WTC11 (cell line): Measurements from ENCODE around the gene VSIG10. TPM values are rescaled to one million over a fixed set of nuclear protein-coding genes. Genes with fewer than 3 reads are reported as not detected.

Source experiments
- ATAC-seq: fragments of 200-7000 bp; cut with Tn5 transposase; 2 replicates; pipeline ENCODE4 v1.10.0; 2021; ENCODE audit warnings: mild to moderate bottlenecking, moderate library complexity
- CTCF ChIA-PET: fragments of 300-600 bp; sonication (Branson Sonifier 250); formaldehyde crosslinking; loops from one replicate; lab custom pipeline; 2021; ENCODE audit warnings: antibody characterized with exemption; lab: Charles Lee
- POLR2A ChIA-PET: fragments of 350-600 bp; sonication (Branson Sonifier 250); formaldehyde crosslinking; loops from one replicate; lab custom pipeline; 2021; ENCODE audit warnings: antibody characterized with exemption; lab: Charles Lee
- DNase-seq: peaks from one replicate; pipeline ENCODE4 v3.0.0; 2021; ENCODE audit warnings: low spot score
- H3K27ac Mint-ChIP-seq: 2 replicates; pipeline ENCODE4 v1.8.0; 2021; ENCODE audit warnings: mixed read lengths
- H3K27me3 Mint-ChIP-seq: 2 replicates; pipeline ENCODE4 v1.8.0; 2021; ENCODE audit warnings: low read depth, mild to moderate bottlenecking, moderate library complexity, mixed read lengths
- H3K36me3 Mint-ChIP-seq: 2 replicates; pipeline ENCODE4 v1.8.0; 2021; ENCODE audit warnings: mixed read lengths
- H3K4me1 Mint-ChIP-seq: 2 replicates; pipeline ENCODE4 v1.8.0; 2022; ENCODE audit warnings: mixed read lengths
- H3K4me3 Mint-ChIP-seq: 2 replicates; pipeline ENCODE4 v1.8.0; 2021; ENCODE audit warnings: mild to moderate bottlenecking, moderate library complexity, mixed read lengths
- H3K9me3 Mint-ChIP-seq: 2 replicates; pipeline ENCODE4 v1.8.0; 2021; ENCODE audit warnings: mixed read lengths
- CBFB ChIP-seq: sonication (generic); formaldehyde crosslinking; IDR thresholded peaks from 2 replicates; pipeline ENCODE4 v1.8.1; 2022; ENCODE audit warnings: mild to moderate bottlenecking, low read depth, missing genetic modification reagents
- CREB1 ChIP-seq: sonication (generic); formaldehyde crosslinking; IDR thresholded peaks from 2 replicates; pipeline ENCODE4 v1.8.0; 2023; ENCODE audit warnings: mild to moderate bottlenecking, missing genetic modification reagents
- ETV6 ChIP-seq: sonication (generic); formaldehyde crosslinking; IDR thresholded peaks from 2 replicates; pipeline ENCODE4 v1.8.1; 2022; ENCODE audit warnings: mild to moderate bottlenecking, missing genetic modification reagents
- FOXP4 ChIP-seq: sonication (generic); formaldehyde crosslinking; IDR thresholded peaks from 2 replicates; pipeline ENCODE4 v1.8.0; 2022; ENCODE audit warnings: mild to moderate bottlenecking, missing genetic modification reagents
- GRHL2 ChIP-seq: fragments of 250-450 bp; sonication (Bioruptor Pico); IDR thresholded peaks from 2 replicates; pipeline ENCODE4 v1.8.0; 2022; ENCODE audit warnings: mild to moderate bottlenecking, moderate library complexity; ENCODE audit not compliant: insufficient replicate concordance, severe bottlenecking
- IRF2 ChIP-seq: sonication (generic); formaldehyde crosslinking; IDR thresholded peaks from 2 replicates; pipeline ENCODE4 v1.8.0; 2022; ENCODE audit warnings: low read depth, missing genetic modification reagents, borderline replicate concordance
- MLX ChIP-seq: sonication (generic); formaldehyde crosslinking; IDR thresholded peaks from 2 replicates; pipeline ENCODE4 v1.8.1; 2023; ENCODE audit warnings: mild to moderate bottlenecking, missing genetic modification reagents, moderate library complexity
- MXD4 ChIP-seq: fragments of 250-450 bp; sonication (Bioruptor Pico); IDR thresholded peaks from 2 replicates; pipeline ENCODE4 v1.8.0; 2021; ENCODE audit warnings: mild to moderate bottlenecking, moderate library complexity, borderline replicate concordance
- NR1H2 ChIP-seq: sonication (generic); formaldehyde crosslinking; IDR thresholded peaks from 2 replicates; pipeline ENCODE4 v1.9.0; 2021; ENCODE audit warnings: mild to moderate bottlenecking, moderate library complexity, missing genetic modification reagents
- PREB ChIP-seq: sonication (generic); formaldehyde crosslinking; IDR thresholded peaks from 2 replicates; pipeline ENCODE4 v1.8.1; 2022; ENCODE audit warnings: mild to moderate bottlenecking, missing genetic modification reagents, moderate library complexity, borderline replicate concordance
- SMAD4 ChIP-seq: sonication (generic); formaldehyde crosslinking; IDR thresholded peaks from 2 replicates; pipeline ENCODE4 v1.8.0; 2022; ENCODE audit warnings: mild to moderate bottlenecking, missing genetic modification reagents
- TEAD4 ChIP-seq: sonication (generic); formaldehyde crosslinking; IDR thresholded peaks from 2 replicates; pipeline ENCODE4 v1.8.0; 2022; ENCODE audit warnings: mild to moderate bottlenecking, missing genetic modification reagents
- ZNF121 ChIP-seq: sonication (generic); formaldehyde crosslinking; IDR thresholded peaks from 2 replicates; pipeline ENCODE4 v1.8.0; 2023; ENCODE audit warnings: missing genetic modification reagents
- ZNF396 ChIP-seq: fragments of 250-450 bp; sonication (Bioruptor Pico); IDR thresholded peaks from 2 replicates; pipeline ENCODE4 v1.8.0; 2021; ENCODE audit warnings: mild to moderate bottlenecking, moderate library complexity, borderline replicate concordance
- total RNA-seq: library from RNA; stranded (reverse); gene quantifications from 3 replicates; pipeline ENCODE4 v1.2.3, GENCODE V29; 2021
- TF ChIP-seq, protein P1 (sequence below): sonication (generic); formaldehyde crosslinking; conservative IDR thresholded peaks from 2 replicates; pipeline ENCODE4 v1.8.1; 2022; ENCODE audit warnings: mild to moderate bottlenecking, missing genetic modification reagents
- TF ChIP-seq, protein P2 (sequence below): sonication (generic); formaldehyde crosslinking; IDR thresholded peaks from 2 replicates; pipeline ENCODE4 v1.8.1; 2023; ENCODE audit warnings: mild to moderate bottlenecking, missing genetic modification reagents, moderate library complexity

The VSIG10 gene
- total RNA-seq, 1 experiment from 2014 or later: 82.5 TPM

DNA sequence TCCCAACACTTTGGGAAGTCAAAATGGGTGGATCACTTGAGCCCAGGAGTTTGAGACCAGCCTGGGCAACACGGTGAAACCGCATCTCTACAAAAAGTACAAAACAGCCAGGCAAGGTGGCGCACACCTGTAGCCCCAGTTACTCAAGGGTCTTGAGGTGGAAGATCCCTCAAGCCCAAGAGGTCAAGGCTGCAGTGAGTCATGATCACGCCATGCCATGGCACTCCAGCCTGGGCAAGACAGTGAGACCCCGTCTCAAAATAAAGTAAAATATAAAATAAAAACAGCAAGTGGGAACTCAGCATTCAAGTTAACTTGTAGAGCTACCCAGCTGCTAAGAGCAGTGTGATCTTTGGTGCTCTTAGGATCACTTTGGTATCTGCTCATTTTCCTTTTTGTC lies 74.6 kb downstream of the VSIG10 start:
- Mint-ChIP-seq H3K4me3 (no peak overlapping the region), H3K4me1 (no peaks in the 10 kb centered on the region), H3K27me3 (no peaks in the 10 kb centered on the region), H3K27ac (no peak overlapping the region), H3K36me3 (peaks cover 75% of the 10 kb centered on the region), H3K9me3 (no peaks in the 10 kb centered on the region)
- no peak for TF ChIP-seq PREB (CRISPR knock-in tag)
- no peak for TF ChIP-seq FOXP4 (CRISPR knock-in tag)
- TF ChIP-seq ZNF121 (CRISPR knock-in tag): peak; percentile 76; the same call in 1 of the 2 replicates
- TF ChIP-seq ZNF396 (CRISPR knock-in tag): no peak
- ChIA-PET CTCF (interaction anchor here (1.0 kb wide), 1 partner anchor 154 kb away, joined by 5 read pairs; no protein-coding TSS in a partner anchor), POLR2A (interaction anchor here (0.7 kb wide), 1 partner anchor 20 kb away, joined by 3 read pairs; no protein-coding TSS in a partner anchor)
- ATAC-seq (no peak), DNase-seq (no peak)

GRCh38 chr12:118025168-118025567 lies 78.6 kb downstream of the VSIG10 start:
- H3K4me3 Mint-ChIP-seq: no peak overlapping the region
- ATAC-seq: no peak
- TF ChIP-seq CBFB (CRISPR knock-in tag) (no peak), TEAD4 (no peak), IRF2 (CRISPR knock-in tag) (no peak), PREB (CRISPR knock-in tag) (no peak), NR1H2 (no peak), MXD4 (CRISPR knock-in tag) (no peak), GRHL2 (CRISPR knock-in tag) (no peak), SMAD4 (CRISPR knock-in tag) (no peak), ETV6 (CRISPR knock-in tag) (no peak), MLX (CRISPR knock-in tag) (no peak), FOXP4 (CRISPR knock-in tag) (no peak), CREB1 (CRISPR knock-in tag) (no peak)
- TF ChIP-seq, protein P1, sequence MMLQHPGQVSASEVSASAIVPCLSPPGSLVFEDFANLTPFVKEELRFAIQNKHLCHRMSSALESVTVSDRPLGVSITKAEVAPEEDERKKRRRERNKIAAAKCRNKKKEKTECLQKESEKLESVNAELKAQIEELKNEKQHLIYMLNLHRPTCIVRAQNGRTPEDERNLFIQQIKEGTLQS: no peak
- TF ChIP-seq, protein P2, sequence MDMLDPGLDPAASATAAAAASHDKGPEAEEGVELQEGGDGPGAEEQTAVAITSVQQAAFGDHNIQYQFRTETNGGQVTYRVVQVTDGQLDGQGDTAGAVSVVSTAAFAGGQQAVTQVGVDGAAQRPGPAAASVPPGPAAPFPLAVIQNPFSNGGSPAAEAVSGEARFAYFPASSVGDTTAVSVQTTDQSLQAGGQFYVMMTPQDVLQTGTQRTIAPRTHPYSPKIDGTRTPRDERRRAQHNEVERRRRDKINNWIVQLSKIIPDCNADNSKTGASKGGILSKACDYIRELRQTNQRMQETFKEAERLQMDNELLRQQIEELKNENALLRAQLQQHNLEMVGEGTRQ (CRISPR knock-in tag): no peak
- TF ChIP-seq, all 79 proteins: peak for 0
- POLR2A ChIA-PET: no interaction called here
- Mint-ChIP-seq H3K36me3 (peaks cover 79% of the 10 kb centered on the region), H3K4me1 (peaks cover 6% of the 10 kb centered on the region), H3K27ac (no peak overlapping the region), H3K27me3 (no peaks in the 10 kb centered on the region), H3K9me3 (no peaks in the 10 kb centered on the region)
- CTCF ChIA-PET: interaction anchor here (1.2 kb wide), 1 partner anchor 135 kb away, joined by 3 read pairs; no protein-coding TSS in a partner anchor
- DNase-seq: no peak
